ENCODE data around the gene INS.

The INS gene

DNA sequence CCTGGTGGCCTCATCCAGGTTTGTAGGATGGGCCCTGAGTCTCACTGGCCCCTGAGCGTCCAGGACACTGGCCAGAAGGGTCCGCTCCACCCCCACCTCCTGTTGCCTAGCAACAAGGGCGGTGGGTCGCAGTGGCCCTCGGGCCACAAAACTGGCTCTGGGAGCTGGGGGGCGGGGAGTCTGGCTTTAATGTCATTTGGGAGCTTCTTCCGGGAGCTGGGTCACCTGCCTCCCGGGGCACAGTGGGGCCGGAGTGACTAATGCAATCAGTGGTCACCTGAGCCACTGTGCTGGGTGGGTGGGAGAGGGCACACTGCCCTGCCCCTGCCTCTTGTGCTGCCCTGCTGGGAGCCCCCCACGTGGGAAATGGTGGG, 8.0 kb upstream of the INS start:
- no peaks in the 10 kb centered on the region for H3K4me1 ChIP-seq (ENCODE audit: insufficient read depth, poor library complexity, severe bottlenecking)
- H3K27me3 ChIP-seq (ENCODE audit: insufficient read depth, poor library complexity, severe bottlenecking), result no peaks in the 10 kb centered on the region
- DNase-seq (ENCODE audit: low spot score), result no peak
- no peak overlapping the region for H3K27ac ChIP-seq (ENCODE audit: poor library complexity, severe bottlenecking)
- TF ChIP-seq, protein P1, sequence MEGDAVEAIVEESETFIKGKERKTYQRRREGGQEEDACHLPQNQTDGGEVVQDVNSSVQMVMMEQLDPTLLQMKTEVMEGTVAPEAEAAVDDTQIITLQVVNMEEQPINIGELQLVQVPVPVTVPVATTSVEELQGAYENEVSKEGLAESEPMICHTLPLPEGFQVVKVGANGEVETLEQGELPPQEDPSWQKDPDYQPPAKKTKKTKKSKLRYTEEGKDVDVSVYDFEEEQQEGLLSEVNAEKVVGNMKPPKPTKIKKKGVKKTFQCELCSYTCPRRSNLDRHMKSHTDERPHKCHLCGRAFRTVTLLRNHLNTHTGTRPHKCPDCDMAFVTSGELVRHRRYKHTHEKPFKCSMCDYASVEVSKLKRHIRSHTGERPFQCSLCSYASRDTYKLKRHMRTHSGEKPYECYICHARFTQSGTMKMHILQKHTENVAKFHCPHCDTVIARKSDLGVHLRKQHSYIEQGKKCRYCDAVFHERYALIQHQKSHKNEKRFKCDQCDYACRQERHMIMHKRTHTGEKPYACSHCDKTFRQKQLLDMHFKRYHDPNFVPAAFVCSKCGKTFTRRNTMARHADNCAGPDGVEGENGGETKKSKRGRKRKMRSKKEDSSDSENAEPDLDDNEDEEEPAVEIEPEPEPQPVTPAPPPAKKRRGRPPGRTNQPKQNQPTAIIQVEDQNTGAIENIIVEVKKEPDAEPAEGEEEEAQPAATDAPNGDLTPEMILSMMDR (IDR thresholded peaks at IDR 0.05; ENCODE audit: poor library complexity, severe bottlenecking), result no peak
- no peak for ATAC-seq (ENCODE audit: low read depth)
- no peaks in the 10 kb centered on the region for H3K36me3 ChIP-seq (ENCODE audit: low read depth)
- H3K4me3 ChIP-seq (ENCODE audit: severe bottlenecking), result no peak overlapping the region
- no peaks in the 10 kb centered on the region for H3K9me3 ChIP-seq (ENCODE audit: severe bottlenecking)

DNA sequence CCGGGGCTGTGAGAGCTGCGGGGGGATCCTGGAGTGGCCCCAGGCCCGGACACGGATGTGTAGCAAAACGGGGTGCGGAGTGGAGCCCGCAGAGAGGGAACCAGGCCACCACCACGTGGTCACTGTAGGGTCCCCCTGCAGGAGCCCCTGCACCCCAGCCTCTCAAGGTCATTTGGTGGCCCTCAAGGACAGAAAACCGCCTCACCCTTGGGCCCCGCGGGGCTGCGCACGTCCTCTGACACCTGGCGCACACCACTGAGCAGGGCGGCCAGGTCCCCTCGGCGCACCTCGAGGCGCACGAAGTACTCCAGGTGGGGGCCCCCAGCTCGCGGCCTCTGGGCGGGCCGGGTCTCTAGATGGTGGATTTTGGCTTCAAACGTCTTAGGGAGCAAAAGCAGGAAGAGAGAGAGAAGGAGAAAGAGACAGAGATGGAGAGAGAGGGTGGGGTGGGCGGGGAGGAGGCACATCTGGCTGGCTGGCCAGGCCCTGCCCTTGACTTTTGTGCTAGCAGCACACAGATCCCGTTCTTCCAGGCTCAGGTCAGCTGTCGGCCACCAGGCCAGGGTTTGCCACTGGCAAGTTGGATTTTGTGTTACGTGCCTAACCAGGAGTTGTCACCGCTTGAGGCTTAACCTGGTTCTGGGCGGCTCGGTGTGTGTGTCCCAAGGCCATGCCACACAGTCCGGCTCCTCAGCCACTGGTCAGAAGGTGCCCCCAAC, 7.4 kb upstream of the INS start:
- no peaks in the 10 kb centered on the region for H3K9me3 ChIP-seq (ENCODE audit: severe bottlenecking)
- no peak overlapping the region for H3K27ac ChIP-seq (ENCODE audit: poor library complexity, severe bottlenecking)
- H3K4me3 ChIP-seq (ENCODE audit: severe bottlenecking), result no peak overlapping the region
- ATAC-seq (ENCODE audit: low read depth) (no peak), DNase-seq (ENCODE audit: low spot score) (no peak)
- H3K27me3 ChIP-seq (ENCODE audit: insufficient read depth, poor library complexity, severe bottlenecking), result no peaks in the 10 kb centered on the region
- TF ChIP-seq, protein P1 (IDR thresholded peaks at IDR 0.05; ENCODE audit: poor library complexity, severe bottlenecking), result no peak
- H3K4me1 ChIP-seq (ENCODE audit: insufficient read depth, poor library complexity, severe bottlenecking), result no peaks in the 10 kb centered on the region
- no peaks in the 10 kb centered on the region for H3K36me3 ChIP-seq (ENCODE audit: low read depth)

DNA sequence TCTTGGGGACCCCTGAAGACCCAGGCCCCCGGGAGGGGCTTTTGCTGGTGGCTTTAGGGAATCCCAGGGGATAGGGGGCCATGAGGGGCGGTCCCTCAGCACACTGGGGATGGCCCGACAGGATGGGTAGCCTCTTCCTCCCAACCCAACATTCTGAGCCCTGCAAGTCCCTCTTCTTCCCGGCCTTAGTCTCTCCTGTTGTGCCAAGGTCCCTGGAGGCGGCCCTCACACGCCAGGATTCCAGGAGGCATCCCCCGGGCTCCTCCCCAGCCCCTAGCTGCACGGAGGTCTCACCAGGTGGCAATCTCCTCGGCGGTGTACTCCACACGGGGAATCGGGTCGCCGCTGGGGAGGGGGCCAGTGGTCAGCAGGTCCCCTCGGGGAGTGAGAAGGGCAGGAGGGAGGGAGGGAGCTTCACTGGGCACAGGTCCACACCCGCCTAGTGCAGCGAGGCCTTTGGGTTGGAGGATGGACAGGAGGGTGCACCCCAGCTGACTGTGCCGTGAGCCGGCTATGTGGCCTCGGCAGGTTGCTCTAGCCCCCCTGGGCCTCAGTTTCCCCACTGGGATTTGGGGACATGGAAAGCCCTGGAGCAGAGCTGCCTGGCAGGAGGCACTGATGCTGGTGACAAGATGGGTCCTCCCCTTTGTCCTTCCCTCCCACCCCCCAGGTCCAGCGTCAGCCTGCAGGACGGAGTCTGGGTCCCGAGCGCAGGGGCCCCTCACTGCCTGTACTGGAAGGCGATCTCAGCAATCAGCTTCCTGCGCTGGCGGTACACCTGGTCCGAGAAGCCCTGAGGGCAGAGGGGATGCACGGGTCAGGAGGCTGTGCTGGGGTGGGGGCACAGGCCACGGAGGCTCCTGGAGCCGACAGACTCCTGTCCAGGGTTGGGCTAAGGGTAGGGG, 6.4 kb upstream of the INS start:
- DNase-seq (ENCODE audit: low spot score), result no peak
- no peak for ATAC-seq (ENCODE audit: low read depth)
- Histone ChIP-seq H3K27me3 (ENCODE audit: insufficient read depth, poor library complexity, severe bottlenecking) (no peaks in the 10 kb centered on the region), H3K4me3 (ENCODE audit: severe bottlenecking) (no peak overlapping the region), H3K36me3 (ENCODE audit: low read depth) (no peaks in the 10 kb centered on the region), H3K27ac (ENCODE audit: poor library complexity, severe bottlenecking) (no peak overlapping the region), H3K4me1 (ENCODE audit: insufficient read depth, poor library complexity, severe bottlenecking) (no peaks in the 10 kb centered on the region), H3K9me3 (ENCODE audit: severe bottlenecking) (no peaks in the 10 kb centered on the region)
- TF ChIP-seq, protein P1 (IDR thresholded peaks at IDR 0.05; ENCODE audit: poor library complexity, severe bottlenecking), result no peak

DNA sequence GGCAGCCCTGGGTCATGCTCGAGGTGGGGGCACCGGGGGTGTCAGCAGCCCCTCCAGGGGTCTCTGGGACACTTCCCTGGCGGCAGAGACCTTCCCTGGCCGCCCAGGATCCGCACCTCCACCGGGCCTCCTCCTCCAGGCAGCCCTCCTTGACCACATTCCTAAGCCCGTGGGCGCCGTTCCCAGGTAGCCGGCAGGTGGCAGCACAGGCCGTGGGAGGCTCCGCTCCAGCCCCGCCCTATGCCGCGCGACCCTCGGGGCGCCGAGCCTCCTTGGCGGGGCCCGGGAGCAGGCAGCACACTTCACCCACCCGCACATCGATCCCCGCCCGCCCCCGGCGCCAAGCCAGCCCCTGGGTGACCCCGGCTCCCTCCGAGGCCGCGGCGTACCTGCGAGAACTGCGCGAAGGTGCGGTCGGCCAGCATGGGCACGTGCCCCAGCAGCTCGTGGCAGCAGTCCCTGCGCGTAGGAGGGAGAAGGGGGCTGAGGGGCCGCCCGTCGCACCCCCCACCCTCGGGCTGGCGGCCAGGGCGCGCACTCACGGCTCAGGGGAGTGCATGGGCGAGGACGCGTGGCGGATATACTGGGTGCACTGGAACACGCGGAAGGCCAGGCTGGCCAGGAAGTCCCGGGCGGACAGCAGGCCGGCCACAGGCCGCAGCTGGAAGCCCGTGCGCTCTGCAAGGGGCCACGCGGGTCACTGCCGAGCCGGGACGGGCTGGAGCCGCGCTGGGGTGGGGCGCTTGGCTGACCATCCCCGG, 5.3 kb upstream of the INS start:
- no peak overlapping the region for H3K4me3 ChIP-seq (ENCODE audit: severe bottlenecking)

More for the DNA sequence above, 5.3 kb upstream of the INS start:
- H3K36me3 ChIP-seq (ENCODE audit: low read depth), result no peaks in the 10 kb centered on the region
- TF ChIP-seq, protein P1 (IDR thresholded peaks at IDR 0.05; ENCODE audit: poor library complexity, severe bottlenecking), result peak; percentile 92
- no peak for DNase-seq (ENCODE audit: low spot score)
- H3K27ac ChIP-seq (ENCODE audit: poor library complexity, severe bottlenecking), result no peak overlapping the region
- no peaks in the 10 kb centered on the region for H3K4me1 ChIP-seq (ENCODE audit: insufficient read depth, poor library complexity, severe bottlenecking)
- H3K27me3 ChIP-seq (ENCODE audit: insufficient read depth, poor library complexity, severe bottlenecking), result no peaks in the 10 kb centered on the region
- H3K9me3 ChIP-seq (ENCODE audit: severe bottlenecking), result no peaks in the 10 kb centered on the region
- ATAC-seq (ENCODE audit: low read depth), result peak; percentile 55
